OCI-LY1 (cell line): Measurements from ENCODE around the gene MELTF.

ENCODE experiments used
- H2AFZ ChIP-seq: fragments of 200-600 bp; sonication (generic), shearing (Covaris generic); 2 replicates; pipeline ENCODE4 v1.6.0; 2014; ENCODE audit warnings: antibody characterized with exemption, mild to moderate bottlenecking, low read length
- H3F3A ChIP-seq: fragments of 200-600 bp; sonication (generic), shearing (Covaris generic); 2 replicates; pipeline ENCODE4 v1.6.0; 2014; ENCODE audit warnings: mild to moderate bottlenecking, antibody characterized with exemption, low read length, moderate library complexity; ENCODE audit not compliant: insufficient read depth
- H3K27ac ChIP-seq: fragments of 200-600 bp; sonication (generic); 2 replicates; pipeline ENCODE4 v1.5.1; 2014; ENCODE audit warnings: low read length, mixed run types, mild to moderate bottlenecking, low read depth; ENCODE audit not compliant: poor library complexity, severe bottlenecking
- H3K27me3 ChIP-seq: fragments of 200-600 bp; sonication (generic); 2 replicates; pipeline ENCODE4 v1.6.0; 2014; ENCODE audit warnings: antibody characterized with exemption, mild to moderate bottlenecking, low read length, moderate library complexity; ENCODE audit not compliant: insufficient read depth
- H3K36me3 ChIP-seq: fragments of 200-600 bp; sonication (generic); 2 replicates; pipeline ENCODE4 v1.6.1; 2014; ENCODE audit warnings: mild to moderate bottlenecking, antibody characterized with exemption, low read length, moderate library complexity, mixed read lengths; ENCODE audit not compliant: insufficient read depth
- H3K4me1 ChIP-seq: fragments of 200-600 bp; sonication (generic); 2 replicates; pipeline ENCODE4 v1.5.1; 2014; ENCODE audit warnings: mild to moderate bottlenecking, low read length, moderate library complexity; ENCODE audit not compliant: insufficient read depth, severe bottlenecking
- H3K4me2 ChIP-seq: fragments of 200-600 bp; sonication (generic), shearing (Covaris generic); 2 replicates; pipeline ENCODE4 v1.6.1; 2014; ENCODE audit warnings: low read length
- H3K4me3 ChIP-seq: fragments of 200-600 bp; sonication (generic); 2 replicates; pipeline ENCODE4 v1.5.1; 2014; ENCODE audit warnings: low read length, low read depth, mild to moderate bottlenecking, mixed read lengths; ENCODE audit not compliant: poor library complexity, severe bottlenecking
- H3K79me2 ChIP-seq: fragments of 200-600 bp; shearing (Covaris generic); 2 replicates; pipeline ENCODE4 v1.6.1; 2016; ENCODE audit warnings: mixed run types, low read length, mixed read lengths; ENCODE audit not compliant: insufficient read depth
- H3K9ac ChIP-seq: fragments of 200-600 bp; sonication (generic), shearing (Covaris generic); 2 replicates; pipeline ENCODE4 v1.6.1; 2014; ENCODE audit warnings: mild to moderate bottlenecking, low read length, mixed read lengths
- H3K9me2 ChIP-seq: fragments of 200-600 bp; sonication (generic), shearing (Covaris generic); 2 replicates; pipeline ENCODE4 v1.6.1; 2014; ENCODE audit warnings: low read depth, mild to moderate bottlenecking, low read length, mixed read lengths
- H3K9me3 ChIP-seq: fragments of 200-600 bp; shearing (Covaris generic); 2 replicates; pipeline ENCODE4 v1.6.1; 2014; ENCODE audit warnings: low read length, mixed read lengths
- H4K20me1 ChIP-seq: fragments of 200-600 bp; sonication (generic), shearing (Covaris generic); 2 replicates; pipeline ENCODE4 v1.6.0; 2016; ENCODE audit warnings: mild to moderate bottlenecking, low read length; ENCODE audit not compliant: insufficient read depth
- CTCF ChIP-seq: fragments of 200-600 bp; sonication (generic), shearing (Covaris generic); IDR thresholded peaks from 2 replicates; pipeline ENCODE4 v1.5.1; 2017; ENCODE audit warnings: mild to moderate bottlenecking, antibody characterized with exemption, low read length, moderate library complexity, mixed read lengths
- EZH2 ChIP-seq: fragments of 200-600 bp; sonication (generic), shearing (Covaris generic); IDR thresholded peaks from 2 replicates; pipeline ENCODE4 v1.8.0; 2017; ENCODE audit warnings: borderline replicate concordance, mixed run types, mild to moderate bottlenecking, antibody characterized with exemption, low read length, moderate library complexity, mixed read lengths

Gene MELTF

DNA sequence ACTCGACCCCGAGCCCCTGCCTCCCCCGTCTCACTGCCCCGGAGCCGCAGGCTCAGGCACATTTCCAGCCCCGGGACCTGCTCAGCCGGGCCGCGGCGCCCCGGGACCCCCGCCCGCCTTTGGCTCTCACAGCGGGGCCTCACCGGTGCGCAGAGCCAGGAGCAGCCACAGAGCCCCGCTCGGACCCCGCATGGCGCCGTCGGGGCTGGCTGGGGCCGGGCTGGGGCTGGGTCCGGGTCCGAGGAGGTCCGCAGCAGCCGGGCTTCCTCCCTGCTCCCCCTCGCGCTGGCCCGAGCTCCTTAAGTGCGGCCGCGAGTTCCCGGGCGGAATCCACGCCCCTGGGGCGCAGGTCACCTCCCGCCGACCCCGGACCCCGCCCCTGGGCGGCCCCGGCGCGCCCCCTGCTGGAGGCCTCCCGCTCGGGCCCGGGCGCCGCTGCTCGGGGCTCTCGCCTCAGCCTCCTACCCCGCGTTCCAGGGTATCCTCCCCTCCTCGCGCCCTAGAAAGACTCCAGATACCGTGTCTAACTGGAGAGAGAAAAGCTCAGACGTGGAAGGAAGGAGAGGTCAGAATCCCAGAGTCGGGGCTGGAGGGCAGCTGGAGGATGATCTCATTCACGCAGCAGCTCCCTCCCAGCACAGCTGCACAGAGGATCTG, at the start of gene MELTF:
Gene MELTF (minus strand): TSS at position 307 of the 657 bp plus-strand sequence. CDS start 115 bp downstream, at position 192.
- peak within 1 kb of the TSS; percentile 68 for H3K9ac ChIP-seq
- H3K36me3 ChIP-seq, result no peaks in the 10 kb centered on the region
- no peak within 1 kb of the TSS for H3K27ac ChIP-seq
- H3K4me1 ChIP-seq, result peaks cover 22% of the 10 kb centered on the region
- peaks cover 15% of the 10 kb centered on the region for H3K27me3 ChIP-seq
- H4K20me1 ChIP-seq, result no peaks in the 10 kb centered on the region
- no peaks in the 10 kb centered on the region for H3K79me2 ChIP-seq
- TF ChIP-seq EZH2, result no peak
- peak; percentile 96 for TF ChIP-seq CTCF
- H3K4me2 ChIP-seq, result peak within 1 kb of the TSS; percentile 76
- H3K9me3 ChIP-seq, result no peaks in the 10 kb centered on the region
- peak within 1 kb of the TSS; percentile 48; the same call in 1 of the 2 replicates for H2AFZ ChIP-seq
- H3K9me2 ChIP-seq, result no peaks in the 10 kb centered on the region
- no peaks in the 10 kb centered on the region for H3F3A ChIP-seq
- peak within 1 kb of the TSS; percentile 71 for H3K4me3 ChIP-seq

- H3K4me1 ChIP-seq, result no peaks in the 10 kb centered on the region
- no peak overlapping the region for H3K27ac ChIP-seq
- H4K20me1 ChIP-seq, result no peaks in the 10 kb centered on the region
- H2AFZ ChIP-seq, result no peak overlapping the region
- TF ChIP-seq CTCF (no peak), EZH2 (no peak)
- no peaks in the 10 kb centered on the region for H3F3A ChIP-seq
- H3K9ac ChIP-seq, result no peak overlapping the region
- no peaks in the 10 kb centered on the region for H3K27me3 ChIP-seq
- H3K4me2 ChIP-seq, result no peak overlapping the region
- H3K36me3 ChIP-seq, result peaks cover 38% of the 10 kb centered on the region
- H3K4me3 ChIP-seq, result no peak overlapping the region
- no peaks in the 10 kb centered on the region for H3K9me3 ChIP-seq
- no peaks in the 10 kb centered on the region for H3K79me2 ChIP-seq
- no peaks in the 10 kb centered on the region for H3K9me2 ChIP-seq
Measured at GRCh38 chr3:197076415-197076814, 46.8 kb upstream of the MELTF start.

- peaks cover 37% of the 10 kb centered on the region for H3K36me3 ChIP-seq
- H3K4me2 ChIP-seq, result no peak overlapping the region
- H3K27ac ChIP-seq, result no peak overlapping the region
Measured at GRCh38 chr3:197068077-197068476, 38.5 kb upstream of the MELTF start.

More at GRCh38 chr3:197068077-197068476, 38.5 kb upstream of the MELTF start:
- no peaks in the 10 kb centered on the region for H3F3A ChIP-seq
- no peak overlapping the region for H3K9ac ChIP-seq
- H2AFZ ChIP-seq, result no peak overlapping the region
- H3K9me3 ChIP-seq, result no peaks in the 10 kb centered on the region
- no peaks in the 10 kb centered on the region for H3K9me2 ChIP-seq
- H3K4me3 ChIP-seq, result no peak overlapping the region
- TF ChIP-seq EZH2 (no peak), CTCF (no peak)
- H4K20me1 ChIP-seq, result no peaks in the 10 kb centered on the region
- no peaks in the 10 kb centered on the region for H3K27me3 ChIP-seq
- no peaks in the 10 kb centered on the region for H3K4me1 ChIP-seq
- H3K79me2 ChIP-seq, result no peaks in the 10 kb centered on the region
